ENCODE measurements around the gene ZNF469. TPM values are rescaled to one million over a fixed set of nuclear protein-coding genes. Genes with fewer than 3 reads are reported as not detected.
A peak's percentile ranks its signal among the peaks of the same experiment; 100 is the strongest.
"Not testable (repeated sequence)": the region's sequence is repeated elsewhere in the genome, so short reads cannot be mapped to it uniquely, and the experiment has no call there.

Gene ZNF469
- total RNA-seq, 6 experiments from 2014 or later, result 0.22 to 1.3 (median 0.37) TPM

GRCh38 chr16:88359008-88359407 is 23.8 kb upstream of the ZNF469 start:
- Histone ChIP-seq H3K4me1 (no peaks in the 10 kb centered on the region), H3K9me3 (no peaks in the 10 kb centered on the region), H3K27ac (no peak overlapping the region), H3K4me3 (no peak overlapping the region), H3K36me3 (no peaks in the 10 kb centered on the region), H3K27me3 (no peaks in the 10 kb centered on the region)
- DNase-seq (peak in 1 of 3 donors; percentile 7), ATAC-seq (no peak)
- intact Hi-C loops (cut with DNase I), result no loop called here
- 65% methylated on average over 11 of the region's 21 CpGs for WGBS (ENCODE audit: insufficient coverage, low coverage, low lambda C conversion rate, missing lambda C conversion rate)
- TF ChIP-seq CTCF (IDR thresholded peaks at IDR 0.05), result no peak
- TF ChIP-seq POLR2A (IDR thresholded peaks at IDR 0.05), result no peak

GRCh38 chr16:88360401-88360800 is 22.4 kb upstream of the ZNF469 start:
- H3K27me3 ChIP-seq; H3K36me3 ChIP-seq; H3K4me3 ChIP-seq; H3K4me1 ChIP-seq; intact Hi-C loops (cut with DNase I); ATAC-seq; H3K27ac ChIP-seq; H3K9me3 ChIP-seq: not testable (repeated sequence)
- DNase-seq, result peak in 1 of 3 donors; percentile 7
- 80% methylated on average over 2 of the region's 20 CpGs for WGBS (ENCODE audit: insufficient coverage, low coverage, low lambda C conversion rate, missing lambda C conversion rate)

- DNase-seq, result no peak
- no peak for TF ChIP-seq POLR2A (IDR thresholded peaks at IDR 0.05)
- WGBS (ENCODE audit: insufficient coverage, low coverage, low lambda C conversion rate, missing lambda C conversion rate), result 25% methylated on average over 1 of the region's 2 CpGs
Observed at GRCh38 chr16:88360999-88361398, 21.8 kb upstream of the ZNF469 start.

GRCh38 chr16:88361775-88362174 is 21.0 kb upstream of the ZNF469 start:
- Histone ChIP-seq H3K27me3 (no peaks in the 10 kb centered on the region), H3K27ac (no peak overlapping the region), H3K9me3 (no peaks in the 10 kb centered on the region), H3K36me3 (no peaks in the 10 kb centered on the region), H3K4me3 (no peak overlapping the region), H3K4me1 (no peaks in the 10 kb centered on the region)
- 54% methylated on average over 5 of the region's 5 CpGs for WGBS (ENCODE audit: insufficient coverage, low coverage, low lambda C conversion rate, missing lambda C conversion rate)
- ATAC-seq, result no peak
- TF ChIP-seq POLR2A (IDR thresholded peaks at IDR 0.05) (no peak), CTCF (IDR thresholded peaks at IDR 0.05) (no peak)
- DNase-seq, result no peak
- intact Hi-C loops (cut with DNase I), result no loop called here

More at GRCh38 chr16:88360999-88361398, 21.8 kb upstream of the ZNF469 start:
- Histone ChIP-seq H3K36me3 (no peaks in the 10 kb centered on the region), H3K9me3 (no peaks in the 10 kb centered on the region), H3K4me1 (no peaks in the 10 kb centered on the region), H3K27ac (no peak overlapping the region), H3K4me3 (no peak overlapping the region), H3K27me3 (no peaks in the 10 kb centered on the region)
- intact Hi-C loops (cut with DNase I), result no loop called here
- no peak for ATAC-seq

GRCh38 chr16:88363239-88363891 is 19.4 kb upstream of the ZNF469 start:
- Histone ChIP-seq H3K4me1 (no peaks in the 10 kb centered on the region), H3K4me3 (no peak overlapping the region), H3K9me3 (no peaks in the 10 kb centered on the region), H3K36me3 (no peaks in the 10 kb centered on the region), H3K27ac (no peak overlapping the region), H3K27me3 (no peaks in the 10 kb centered on the region)
- no peak for TF ChIP-seq POLR2A (IDR thresholded peaks at IDR 0.05)
- no peak for TF ChIP-seq CTCF (IDR thresholded peaks at IDR 0.05)
- DNase-seq, result no peak
- ATAC-seq, result no peak
- intact Hi-C loops (cut with DNase I), result no loop called here
- 26% methylated on average over 2 of the region's 2 CpGs for WGBS (ENCODE audit: insufficient coverage, low coverage, low lambda C conversion rate, missing lambda C conversion rate)
